ENCODE results near the gene MYO5B. TPM values are rescaled to one million over a fixed set of nuclear protein-coding genes. Genes with fewer than 3 reads are reported as not detected.
A peak's percentile ranks its signal among the peaks of the same experiment; 100 is the strongest.

The MYO5B gene
- polyA plus RNA-seq, 1 donor from 2014 or later: 0.42 TPM

DNA sequence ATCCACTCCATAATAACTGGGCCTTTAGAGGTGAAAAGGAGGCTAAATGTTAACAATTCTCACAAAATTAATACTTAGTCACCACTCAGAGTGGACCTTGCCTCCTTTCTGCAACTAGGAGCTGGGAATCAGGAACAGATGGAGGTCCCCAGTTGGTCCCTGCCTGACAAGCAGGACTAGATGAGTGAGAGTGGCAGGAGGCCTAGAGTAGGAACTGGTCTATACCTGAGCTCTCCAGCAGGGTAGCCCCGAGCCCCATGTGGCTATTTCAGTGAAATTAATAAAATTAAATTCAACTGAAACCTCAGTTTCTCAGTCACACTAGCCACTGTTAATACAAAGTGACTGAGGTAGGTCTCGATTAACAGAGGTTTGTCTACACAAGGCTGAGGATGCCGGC is 150.5 kb downstream of the MYO5B start:
- Histone ChIP-seq H3K27ac (ENCODE audit: low read length) (no peak overlapping the region), H3K4me3 (ENCODE audit: low read length) (no peak overlapping the region), H3K9me2 (ENCODE audit: insufficient read depth, low read length) (no peaks in the 10 kb centered on the region), H4K20me1 (ENCODE audit: insufficient read depth) (no peaks in the 10 kb centered on the region), H3F3A (ENCODE audit: insufficient read depth, low read length, poor library complexity, severe bottlenecking) (no peaks in the 10 kb centered on the region), H3K36me3 (ENCODE audit: insufficient read depth, low read length) (no peaks in the 10 kb centered on the region), H3K9me3 (ENCODE audit: low read length) (no peaks in the 10 kb centered on the region), H2AFZ (ENCODE audit: low read depth, low read length) (no peak overlapping the region), H3K9ac (ENCODE audit: low read length) (no peak overlapping the region), H3K27me3 (ENCODE audit: insufficient read depth, low read depth, low read length) (no peaks in the 10 kb centered on the region), H3K79me2 (replicated peaks; ENCODE audit: insufficient read depth, low read length) (no peaks in the 10 kb centered on the region), H3K4me2 (ENCODE audit: low read length) (no peak overlapping the region)
- TF ChIP-seq, protein P1, sequence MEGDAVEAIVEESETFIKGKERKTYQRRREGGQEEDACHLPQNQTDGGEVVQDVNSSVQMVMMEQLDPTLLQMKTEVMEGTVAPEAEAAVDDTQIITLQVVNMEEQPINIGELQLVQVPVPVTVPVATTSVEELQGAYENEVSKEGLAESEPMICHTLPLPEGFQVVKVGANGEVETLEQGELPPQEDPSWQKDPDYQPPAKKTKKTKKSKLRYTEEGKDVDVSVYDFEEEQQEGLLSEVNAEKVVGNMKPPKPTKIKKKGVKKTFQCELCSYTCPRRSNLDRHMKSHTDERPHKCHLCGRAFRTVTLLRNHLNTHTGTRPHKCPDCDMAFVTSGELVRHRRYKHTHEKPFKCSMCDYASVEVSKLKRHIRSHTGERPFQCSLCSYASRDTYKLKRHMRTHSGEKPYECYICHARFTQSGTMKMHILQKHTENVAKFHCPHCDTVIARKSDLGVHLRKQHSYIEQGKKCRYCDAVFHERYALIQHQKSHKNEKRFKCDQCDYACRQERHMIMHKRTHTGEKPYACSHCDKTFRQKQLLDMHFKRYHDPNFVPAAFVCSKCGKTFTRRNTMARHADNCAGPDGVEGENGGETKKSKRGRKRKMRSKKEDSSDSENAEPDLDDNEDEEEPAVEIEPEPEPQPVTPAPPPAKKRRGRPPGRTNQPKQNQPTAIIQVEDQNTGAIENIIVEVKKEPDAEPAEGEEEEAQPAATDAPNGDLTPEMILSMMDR (IDR thresholded peaks at IDR 0.05; ENCODE audit: poor library complexity, severe bottlenecking): peak; percentile 9
- no peak for TF ChIP-seq EP300 (conservative IDR thresholded peaks at IDR 0.05; ENCODE audit: poor library complexity, severe bottlenecking)

DNA sequence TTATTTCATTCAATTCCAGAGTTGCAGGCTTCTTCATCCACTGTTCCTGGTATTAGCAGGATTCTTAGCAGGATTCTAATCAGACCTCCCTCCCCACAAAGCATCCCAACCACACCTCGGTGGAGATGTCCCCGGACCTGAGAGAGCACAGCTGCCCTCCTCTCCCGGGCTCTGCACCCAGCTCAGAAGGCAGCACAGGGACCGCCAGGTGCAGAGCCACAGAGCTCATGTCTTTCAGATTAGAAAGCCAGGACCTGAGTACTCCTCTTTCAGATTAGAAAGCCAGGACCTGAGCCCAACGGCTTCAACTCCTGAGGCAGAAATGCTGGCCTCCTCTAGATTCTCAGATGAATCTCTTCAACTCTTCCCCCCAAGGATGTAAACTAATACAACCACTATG is 152.3 kb downstream of the MYO5B start:
- no peaks in the 10 kb centered on the region for H3K79me2 ChIP-seq (replicated peaks; ENCODE audit: insufficient read depth, low read length)
- no peaks in the 10 kb centered on the region for H3K27me3 ChIP-seq (ENCODE audit: insufficient read depth, low read depth, low read length)
- no peak for TF ChIP-seq SMC3 (conservative IDR thresholded peaks at IDR 0.05; ENCODE audit: poor library complexity)
- TF ChIP-seq MXI1 (conservative IDR thresholded peaks at IDR 0.05; ENCODE audit: poor library complexity, severe bottlenecking): no peak
- TF ChIP-seq EP300 (conservative IDR thresholded peaks at IDR 0.05; ENCODE audit: poor library complexity, severe bottlenecking): no peak
- TF ChIP-seq POLR2AphosphoS5 (IDR thresholded peaks at IDR 0.05): no peak
- no peak for TF ChIP-seq TAF1 (IDR thresholded peaks at IDR 0.05; ENCODE audit: low read depth)
- TF ChIP-seq, protein P2, sequence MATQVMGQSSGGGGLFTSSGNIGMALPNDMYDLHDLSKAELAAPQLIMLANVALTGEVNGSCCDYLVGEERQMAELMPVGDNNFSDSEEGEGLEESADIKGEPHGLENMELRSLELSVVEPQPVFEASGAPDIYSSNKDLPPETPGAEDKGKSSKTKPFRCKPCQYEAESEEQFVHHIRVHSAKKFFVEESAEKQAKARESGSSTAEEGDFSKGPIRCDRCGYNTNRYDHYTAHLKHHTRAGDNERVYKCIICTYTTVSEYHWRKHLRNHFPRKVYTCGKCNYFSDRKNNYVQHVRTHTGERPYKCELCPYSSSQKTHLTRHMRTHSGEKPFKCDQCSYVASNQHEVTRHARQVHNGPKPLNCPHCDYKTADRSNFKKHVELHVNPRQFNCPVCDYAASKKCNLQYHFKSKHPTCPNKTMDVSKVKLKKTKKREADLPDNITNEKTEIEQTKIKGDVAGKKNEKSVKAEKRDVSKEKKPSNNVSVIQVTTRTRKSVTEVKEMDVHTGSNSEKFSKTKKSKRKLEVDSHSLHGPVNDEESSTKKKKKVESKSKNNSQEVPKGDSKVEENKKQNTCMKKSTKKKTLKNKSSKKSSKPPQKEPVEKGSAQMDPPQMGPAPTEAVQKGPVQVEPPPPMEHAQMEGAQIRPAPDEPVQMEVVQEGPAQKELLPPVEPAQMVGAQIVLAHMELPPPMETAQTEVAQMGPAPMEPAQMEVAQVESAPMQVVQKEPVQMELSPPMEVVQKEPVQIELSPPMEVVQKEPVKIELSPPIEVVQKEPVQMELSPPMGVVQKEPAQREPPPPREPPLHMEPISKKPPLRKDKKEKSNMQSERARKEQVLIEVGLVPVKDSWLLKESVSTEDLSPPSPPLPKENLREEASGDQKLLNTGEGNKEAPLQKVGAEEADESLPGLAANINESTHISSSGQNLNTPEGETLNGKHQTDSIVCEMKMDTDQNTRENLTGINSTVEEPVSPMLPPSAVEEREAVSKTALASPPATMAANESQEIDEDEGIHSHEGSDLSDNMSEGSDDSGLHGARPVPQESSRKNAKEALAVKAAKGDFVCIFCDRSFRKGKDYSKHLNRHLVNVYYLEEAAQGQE (IDR thresholded peaks at IDR 0.05; ENCODE audit: borderline replicate concordance): no peak
- TF ChIP-seq, protein P1 (IDR thresholded peaks at IDR 0.05; ENCODE audit: poor library complexity, severe bottlenecking): no peak
- no peak for TF ChIP-seq RAD21 (conservative IDR thresholded peaks at IDR 0.05)
- no peak for TF ChIP-seq EZH2 (IDR thresholded peaks at IDR 0.05; ENCODE audit: borderline replicate concordance, insufficient read depth, low read length, poor library complexity, severe bottlenecking)
- no peak overlapping the region for H3K4me3 ChIP-seq (ENCODE audit: low read length)
- no peak overlapping the region for H3K4me2 ChIP-seq (ENCODE audit: low read length)
- no peaks in the 10 kb centered on the region for H3F3A ChIP-seq (ENCODE audit: insufficient read depth, low read length, poor library complexity, severe bottlenecking)
- no peaks in the 10 kb centered on the region for H4K20me1 ChIP-seq (ENCODE audit: insufficient read depth)
- no peak overlapping the region for H2AFZ ChIP-seq (ENCODE audit: low read depth, low read length)
- no peak overlapping the region for H3K27ac ChIP-seq (ENCODE audit: low read length)
- no peaks in the 10 kb centered on the region for H3K36me3 ChIP-seq (ENCODE audit: insufficient read depth, low read length)
- no peaks in the 10 kb centered on the region for H3K9me3 ChIP-seq (ENCODE audit: low read length)
- H3K9me2 ChIP-seq (ENCODE audit: insufficient read depth, low read length): no peaks in the 10 kb centered on the region
- no peak overlapping the region for H3K9ac ChIP-seq (ENCODE audit: low read length)
